SU-DHL-6 (cell line): ENCODE data around the gene VWA1.
"Not testable (repeated sequence)": the region's sequence is repeated elsewhere in the genome, so short reads cannot be mapped to it uniquely, and the experiment has no call there.

Experiments used
- H2AFZ ChIP-seq: fragments of 200-600 bp; sonication (generic); 2 replicates; pipeline ENCODE4 v1.6.1; 2014; ENCODE audit warnings: low read depth, mild to moderate bottlenecking, moderate library complexity, mixed read lengths, antibody characterized with exemption, low read length; ENCODE audit not compliant: severe bottlenecking
- H3F3A ChIP-seq: fragments of 200-600 bp; shearing (Covaris generic); 2 replicates; pipeline ENCODE4 v1.6.0; 2016; ENCODE audit warnings: antibody characterized with exemption, mild to moderate bottlenecking; ENCODE audit not compliant: insufficient read depth
- H3K27ac ChIP-seq: fragments of 200-600 bp; sonication (generic); 2 replicates; pipeline ENCODE4 v1.5.1; 2016; ENCODE audit warnings: low read depth, mild to moderate bottlenecking, low read length, moderate library complexity, mixed read lengths
- H3K27me3 ChIP-seq: fragments of 200-600 bp; sonication (generic), shearing (Covaris generic); 2 replicates; pipeline ENCODE4 v1.6.0; 2014; ENCODE audit warnings: mild to moderate bottlenecking, low read length
- H3K36me3 ChIP-seq: fragments of 200-600 bp; sonication (generic); 2 replicates; pipeline ENCODE4 v1.6.1; 2014; ENCODE audit warnings: mild to moderate bottlenecking, low read length, mixed read lengths
- H3K4me2 ChIP-seq: fragments of 300-600, 200-600 bp; shearing (Covaris generic), sonication (generic); 2 replicates; pipeline ENCODE4 v1.6.0; 2014; ENCODE audit warnings: low read length, low read depth, mild to moderate bottlenecking; ENCODE audit not compliant: poor library complexity, severe bottlenecking
- H3K4me3 ChIP-seq: fragments of 200-600 bp; sonication (generic); 2 replicates; pipeline ENCODE4 v1.5.1; 2014; ENCODE audit warnings: antibody characterized with exemption, low read length, mild to moderate bottlenecking, mixed read lengths; ENCODE audit not compliant: insufficient read depth, poor library complexity, severe bottlenecking
- H3K79me2 ChIP-seq: fragments of 200-600 bp; sonication (generic); 2 replicates; pipeline ENCODE4 v1.6.1; 2014; ENCODE audit warnings: mild to moderate bottlenecking, low read length, moderate library complexity; ENCODE audit not compliant: insufficient read depth
- H3K9ac ChIP-seq: fragments of 200-600 bp; sonication (generic); 2 replicates; pipeline ENCODE4 v1.7.0; 2014; ENCODE audit warnings: mild to moderate bottlenecking, low read length
- H3K9me2 ChIP-seq: fragments of 200-600 bp; sonication (generic); replicated peaks from 2 replicates; pipeline ENCODE4 v1.6.1; 2014; ENCODE audit warnings: low read length; ENCODE audit not compliant: insufficient read depth
- H3K9me3 ChIP-seq: fragments of 200-600 bp; sonication (generic); 2 replicates; pipeline ENCODE4 v1.6.1; 2014; ENCODE audit warnings: low read length, mixed read lengths; ENCODE audit not compliant: insufficient read depth
- H4K20me1 ChIP-seq: fragments of 200-600 bp; sonication (generic); 2 replicates; pipeline ENCODE4 v1.6.1; 2014; ENCODE audit warnings: low read depth, mild to moderate bottlenecking, antibody characterized with exemption, low read length, moderate library complexity, mixed read lengths
- EZH2phosphoT487 ChIP-seq: fragments of 200-600 bp; sonication (generic), shearing (Covaris generic); conservative IDR thresholded peaks from 2 replicates; pipeline ENCODE4 v1.6.1; 2018; ENCODE audit warnings: mild to moderate bottlenecking, antibody characterized with exemption, low read length, moderate library complexity, mixed read lengths
- TF ChIP-seq, protein P1 (sequence below): fragments of 200-600 bp; sonication (generic); IDR thresholded peaks from one replicate; pipeline ENCODE4 v1.5.1; 2017; ENCODE audit warnings: antibody characterized with exemption, mild to moderate bottlenecking, low read length, moderate library complexity; ENCODE audit not compliant: insufficient read depth, poor library complexity, severe bottlenecking

The VWA1 gene

GRCh38 chr1:1427820-1428148, 7.7 kb upstream of the VWA1 start:
- no peak overlapping the region for H3K9ac ChIP-seq
- no peaks in the 10 kb centered on the region for H4K20me1 ChIP-seq
- H3K27ac ChIP-seq, result no peak overlapping the region
- no peak overlapping the region for H3K4me3 ChIP-seq
- H2AFZ ChIP-seq, result no peak overlapping the region
- TF ChIP-seq EZH2phosphoT487, result no peak
- TF ChIP-seq, protein P1, sequence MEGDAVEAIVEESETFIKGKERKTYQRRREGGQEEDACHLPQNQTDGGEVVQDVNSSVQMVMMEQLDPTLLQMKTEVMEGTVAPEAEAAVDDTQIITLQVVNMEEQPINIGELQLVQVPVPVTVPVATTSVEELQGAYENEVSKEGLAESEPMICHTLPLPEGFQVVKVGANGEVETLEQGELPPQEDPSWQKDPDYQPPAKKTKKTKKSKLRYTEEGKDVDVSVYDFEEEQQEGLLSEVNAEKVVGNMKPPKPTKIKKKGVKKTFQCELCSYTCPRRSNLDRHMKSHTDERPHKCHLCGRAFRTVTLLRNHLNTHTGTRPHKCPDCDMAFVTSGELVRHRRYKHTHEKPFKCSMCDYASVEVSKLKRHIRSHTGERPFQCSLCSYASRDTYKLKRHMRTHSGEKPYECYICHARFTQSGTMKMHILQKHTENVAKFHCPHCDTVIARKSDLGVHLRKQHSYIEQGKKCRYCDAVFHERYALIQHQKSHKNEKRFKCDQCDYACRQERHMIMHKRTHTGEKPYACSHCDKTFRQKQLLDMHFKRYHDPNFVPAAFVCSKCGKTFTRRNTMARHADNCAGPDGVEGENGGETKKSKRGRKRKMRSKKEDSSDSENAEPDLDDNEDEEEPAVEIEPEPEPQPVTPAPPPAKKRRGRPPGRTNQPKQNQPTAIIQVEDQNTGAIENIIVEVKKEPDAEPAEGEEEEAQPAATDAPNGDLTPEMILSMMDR, result no peak
- no peaks in the 10 kb centered on the region for H3K9me3 ChIP-seq
- no peaks in the 10 kb centered on the region for H3K9me2 ChIP-seq
- H3K79me2 ChIP-seq, result no peaks in the 10 kb centered on the region
- H3K36me3 ChIP-seq, result no peaks in the 10 kb centered on the region
- H3K4me2 ChIP-seq, result no peak overlapping the region
- no peaks in the 10 kb centered on the region for H3F3A ChIP-seq
- H3K27me3 ChIP-seq, result no peaks in the 10 kb centered on the region

DNA sequence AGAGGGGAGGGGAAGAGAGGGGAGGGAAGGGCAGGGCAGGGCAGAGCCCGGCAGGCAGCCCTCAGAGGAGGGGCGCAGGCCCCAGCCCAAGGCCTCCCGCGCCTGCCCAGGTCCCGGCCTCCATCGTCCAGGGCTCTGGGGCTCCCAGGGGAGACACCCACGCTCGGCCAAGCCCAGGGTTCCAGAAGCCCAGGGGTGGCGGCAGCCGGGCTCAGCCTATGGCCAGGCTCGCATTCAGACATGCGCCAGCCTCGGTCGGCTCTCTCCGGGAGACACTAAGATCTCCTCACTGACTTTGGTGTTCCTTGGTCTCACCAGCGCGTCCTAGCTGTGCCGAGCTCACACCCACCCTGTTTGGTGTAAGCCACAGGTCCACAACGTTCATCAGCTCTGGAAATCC, 7.3 kb upstream of the VWA1 start:
- Histone ChIP-seq H3K9me3 (no peaks in the 10 kb centered on the region), H3K9me2 (no peaks in the 10 kb centered on the region), H3K4me3 (no peak overlapping the region), H3K79me2 (no peaks in the 10 kb centered on the region), H2AFZ (no peak overlapping the region), H3K36me3 (no peaks in the 10 kb centered on the region), H3K9ac (no peak overlapping the region), H4K20me1 (no peaks in the 10 kb centered on the region), H3F3A (no peaks in the 10 kb centered on the region), H3K4me2 (no peak overlapping the region), H3K27ac (no peak overlapping the region), H3K27me3 (no peaks in the 10 kb centered on the region)
- TF ChIP-seq, protein P1, result no peak
- TF ChIP-seq EZH2phosphoT487, result no peak

DNA sequence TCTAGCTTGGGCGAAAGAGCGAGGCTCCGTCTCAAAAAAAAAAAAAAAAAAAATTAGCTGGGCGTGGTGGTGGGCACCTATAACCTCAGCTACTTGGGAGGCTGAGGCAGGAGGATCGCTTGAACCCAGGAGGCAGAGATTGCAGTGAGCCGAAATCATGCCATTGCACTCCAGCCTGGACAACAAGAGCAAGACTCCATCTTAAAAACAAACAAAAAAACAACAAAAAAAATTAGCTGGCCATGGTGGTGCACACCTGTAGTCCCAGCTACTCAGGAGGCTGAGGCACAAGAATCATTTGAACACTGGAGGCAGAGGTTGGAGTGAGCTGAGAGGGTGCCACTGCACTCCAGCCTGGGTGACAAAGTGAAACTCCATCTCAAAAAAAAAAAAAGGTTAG, 6.5 kb upstream of the VWA1 start:
- H2AFZ ChIP-seq, H3F3A ChIP-seq, H3K9me3 ChIP-seq, H3K9ac ChIP-seq, H3K4me3 ChIP-seq, H3K27ac ChIP-seq, H3K4me2 ChIP-seq, H3K27me3 ChIP-seq, H3K79me2 ChIP-seq, H4K20me1 ChIP-seq, H3K36me3 ChIP-seq, H3K9me2 ChIP-seq: not testable (repeated sequence)

DNA sequence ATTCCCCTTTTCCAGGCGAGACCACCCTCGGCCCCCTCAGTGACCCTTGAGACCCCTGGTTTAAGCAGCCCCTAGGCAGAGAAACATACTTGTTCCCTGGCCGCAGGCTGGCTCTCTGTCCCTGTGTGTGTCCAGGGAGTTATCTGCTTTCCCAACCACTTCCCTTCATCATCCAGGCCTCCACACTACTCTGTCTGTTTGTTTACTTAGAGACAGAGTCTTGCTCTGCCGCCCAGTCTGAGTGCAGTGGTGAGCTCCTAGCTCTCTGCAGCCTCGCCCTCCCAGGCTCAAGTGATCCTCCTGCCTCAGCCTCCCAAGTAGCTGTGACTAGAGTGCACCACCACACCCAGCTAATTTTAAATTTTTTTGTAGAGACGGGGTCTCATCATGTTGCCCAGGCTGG, 5.8 kb upstream of the VWA1 start:
- H3K9ac ChIP-seq, result no peak overlapping the region
- H3K36me3 ChIP-seq, result no peaks in the 10 kb centered on the region
- H4K20me1 ChIP-seq, result no peaks in the 10 kb centered on the region
- H3F3A ChIP-seq, result no peaks in the 10 kb centered on the region
- no peak overlapping the region for H3K4me2 ChIP-seq
- H3K4me3 ChIP-seq, result no peak overlapping the region
- no peak for TF ChIP-seq EZH2phosphoT487
- TF ChIP-seq, protein P1, result no peak
- H2AFZ ChIP-seq, result no peak overlapping the region
- H3K27ac ChIP-seq, result no peak overlapping the region
- H3K9me2 ChIP-seq, result no peaks in the 10 kb centered on the region
- H3K79me2 ChIP-seq, result no peaks in the 10 kb centered on the region
- no peaks in the 10 kb centered on the region for H3K27me3 ChIP-seq
- H3K9me3 ChIP-seq, result no peaks in the 10 kb centered on the region
